Upper lobe of left lung (tissue), 6 donors: ENCODE measurements around the gene PGGHG. TPM values are rescaled to one million over a fixed set of nuclear protein-coding genes. Genes with fewer than 3 reads are reported as not detected.
A peak's percentile ranks its signal among the peaks of the same experiment; 100 is the strongest.

Experiments used
- ATAC-seq, 2 donors: fragments of 200-7000 bp; cut with Tn5 transposase; one replicate each; pipeline ENCODE4 v1.9.1; 2022; ENCODE audit warnings: mild to moderate bottlenecking in 2 of 2, moderate library complexity in 2 of 2; ENCODE audit not compliant: low FRiP score in 2 of 2
- DNase-seq, 2 donors: peaks; one replicate each; pipeline ENCODE4 v3.0.0-alpha.2; 2019 to 2020
- H3K27ac ChIP-seq, 4 donors: fragments of 200-600 bp; sonication (generic); one replicate each; pipeline ENCODE4 v1.5.1; 2016 to 2019
- H3K27me3 ChIP-seq, 4 donors: fragments of 200-600 bp; sonication (generic); one replicate each; pipeline ENCODE4 v1.5.1; 2017 to 2019
- H3K36me3 ChIP-seq, 4 donors: fragments of 200-600 bp; sonication (generic); one replicate each; pipeline ENCODE4 v1.5.1; 2016 to 2019
- H3K4me1 ChIP-seq, 4 donors: fragments of 200-600 bp; sonication (generic); one replicate each; pipeline ENCODE4 v1.5.1; 2018 to 2019
- H3K4me3 ChIP-seq, 4 donors: fragments of 200-600 bp; sonication (generic); one replicate each; pipeline ENCODE4 v1.5.1; 2017 to 2019; ENCODE audit warnings: mild to moderate bottlenecking in 2 of 4, moderate library complexity in 1 of 4
- H3K9me3 ChIP-seq, 4 donors: fragments of 200-600 bp; sonication (generic); one replicate each; pipeline ENCODE4 v1.5.1; 2018 to 2019
- CTCF ChIP-seq, 6 experiments: fragments of 450-650 bp in 4 of 6; fragments of 200-600 bp in 2 of 6; sonication (generic) in 2 of 6; IDR thresholded peaks; one replicate each; pipeline ENCODE4 v1.5.1; 2016 to 2019; ENCODE audit warnings: antibody characterized with exemption in 6 of 6
- EP300 ChIP-seq, 4 donors: sonication (generic); formaldehyde crosslinking; IDR thresholded peaks; one replicate each; pipeline ENCODE4 v1.5.1; 2017; ENCODE audit warnings: antibody characterized with exemption in 4 of 4, control low read depth in 2 of 4
- POLR2A ChIP-seq, 4 donors: fragments of 450-650 bp; IDR thresholded peaks; one replicate each; pipeline ENCODE4 v1.5.1; 2016 to 2017; ENCODE audit warnings: antibody characterized with exemption in 4 of 4, mild to moderate bottlenecking in 2 of 4
- POLR2AphosphoS5 ChIP-seq, 2 donors: sonication (generic); formaldehyde crosslinking; IDR thresholded peaks; one replicate each; pipeline ENCODE4 v1.5.1; 2017; ENCODE audit warnings: antibody characterized with exemption in 2 of 2
- WGBS, 2 donors: methylation state at CpG; one replicate each; pipeline ENCODE4 v1.1.5; 2017 to 2018; 5-methylcytosine and 5-hydroxymethylcytosine counted together
- total RNA-seq, 6 donors: library from RNA; depleted of rRNA in 4 of 6; stranded (reverse); fragments of >200 nt in 4 of 6; gene quantifications; one replicate each; pipeline versions ENCODE4 v1.1.0 to v1.2.1, GENCODE V29; 2016 to 2021
- donor health status: DM: no; HTN: no; CAD: no; lungs with moderate emphysema.
- donor health status: DM: no; HTN: yes; CAD: no; lungs with severe emphysema.

The PGGHG gene
- total RNA-seq, 6 donors from 2014 or later: 34.1 to 535 (median 65.2) TPM

- no peaks in the 10 kb centered on the region for H3K9me3 ChIP-seq
- H3K4me3 ChIP-seq: no peak overlapping the region
- H3K27ac ChIP-seq: no peak overlapping the region
- 75 to 83% methylated on average over 12 to 14 of the region's 14 CpGs for WGBS, 2 donors
- ATAC-seq (no peak), DNase-seq (peak in 1 of 2 donors; percentile 34)
- no peaks in the 10 kb centered on the region for H3K27me3 ChIP-seq
- no peak for TF ChIP-seq EP300 (IDR thresholded peaks at IDR 0.05)
- TF ChIP-seq POLR2A (IDR thresholded peaks at IDR 0.05): no peak
- no peak for TF ChIP-seq POLR2AphosphoS5 (IDR thresholded peaks at IDR 0.05)
- TF ChIP-seq CTCF (IDR thresholded peaks at IDR 0.05): no peak
- no peaks in the 10 kb centered on the region for H3K4me1 ChIP-seq
- H3K36me3 ChIP-seq: peaks cover 12 to 19% (median 16%) of the 10 kb centered on the region in 4 donors
Measured at GRCh38 chr11:256952-257737, 31.8 kb upstream of the PGGHG start.

GRCh38 chr11:257766-258493 is 31.0 kb upstream of the PGGHG start:
- peak in 1 of 2 donors; percentile 52 for DNase-seq
- Histone ChIP-seq H3K9me3 (no peaks in the 10 kb centered on the region), H3K36me3 (peaks cover 5 to 11% (median 8%) of the 10 kb centered on the region in 4 donors), H3K4me3 (no peak overlapping the region), H3K27me3 (no peaks in the 10 kb centered on the region), H3K4me1 (no peaks in the 10 kb centered on the region), H3K27ac (no peak overlapping the region)
- TF ChIP-seq EP300 (IDR thresholded peaks at IDR 0.05) (no peak), POLR2AphosphoS5 (IDR thresholded peaks at IDR 0.05) (no peak), CTCF (IDR thresholded peaks at IDR 0.05) (peak in 1 of 6 experiments; percentile 11), POLR2A (IDR thresholded peaks at IDR 0.05) (no peak)
- ATAC-seq: no peak
- WGBS, 2 donors: 65 to 90% methylated on average over 12 to 13 of the region's 15 CpGs

- H3K36me3 ChIP-seq: no peaks in the 10 kb centered on the region
- H3K4me3 ChIP-seq: no peak overlapping the region
- no peaks in the 10 kb centered on the region for H3K9me3 ChIP-seq
- no peaks in the 10 kb centered on the region for H3K4me1 ChIP-seq
- DNase-seq: no peak
- no peak overlapping the region for H3K27ac ChIP-seq
- no peaks in the 10 kb centered on the region for H3K27me3 ChIP-seq
- TF ChIP-seq POLR2A (IDR thresholded peaks at IDR 0.05) (no peak), POLR2AphosphoS5 (IDR thresholded peaks at IDR 0.05) (no peak), CTCF (IDR thresholded peaks at IDR 0.05) (no peak), EP300 (IDR thresholded peaks at IDR 0.05) (no peak)
- 61 to 75% methylated on average over 10 of the region's 10 CpGs for WGBS, 2 donors
- ATAC-seq: no peak
Measured at GRCh38 chr11:259413-259812, 29.5 kb upstream of the PGGHG start.

GRCh38 chr11:261624-262023 is 27.3 kb upstream of the PGGHG start:
- no peak for DNase-seq

More at GRCh38 chr11:261624-262023, 27.3 kb upstream of the PGGHG start:
- TF ChIP-seq POLR2A (IDR thresholded peaks at IDR 0.05): no peak
- no peak for TF ChIP-seq POLR2AphosphoS5 (IDR thresholded peaks at IDR 0.05)
- TF ChIP-seq EP300 (IDR thresholded peaks at IDR 0.05): no peak
- TF ChIP-seq CTCF (IDR thresholded peaks at IDR 0.05): no peak
- ATAC-seq: no peak
- Histone ChIP-seq H3K36me3 (no peaks in the 10 kb centered on the region), H3K9me3 (peaks cover 0 to 4% (median 0%) of the 10 kb centered on the region in 4 donors), H3K4me1 (no peaks in the 10 kb centered on the region), H3K27me3 (no peaks in the 10 kb centered on the region), H3K4me3 (no peak overlapping the region), H3K27ac (no peak overlapping the region)
- WGBS, 2 donors: 82 to 88% methylated on average over 4 of the region's 4 CpGs
